Osteoblast (primary cell): ENCODE results near the gene MDH1. TPM values are rescaled to one million over a fixed set of nuclear protein-coding genes. Genes with fewer than 3 reads are reported as not detected.

ENCODE experiments used
- DNase-seq: peaks from one replicate; pipeline ENCODE4 v3.0.0; 2011; ENCODE audit warnings: low spot score, mixed read lengths; ENCODE audit not compliant: insufficient read length; ENCODE audit errors: missing footprints
- H2AFZ ChIP-seq: 2 replicates; pipeline ENCODE4 v1.6.0; 2011; ENCODE audit warnings: mild to moderate bottlenecking, low read length
- H3K27ac ChIP-seq: 2 replicates; pipeline ENCODE4 v1.5.1; 2011; ENCODE audit warnings: mild to moderate bottlenecking, low read depth, low read length, moderate library complexity
- H3K27me3 ChIP-seq: 2 replicates; pipeline ENCODE4 v1.6.0; 2012; ENCODE audit warnings: mild to moderate bottlenecking, control low read depth, inconsistent platforms, low read length, moderate library complexity; ENCODE audit not compliant: insufficient read depth
- H3K36me3 ChIP-seq: 2 replicates; pipeline ENCODE4 v1.5.1; 2011; ENCODE audit warnings: mild to moderate bottlenecking, low read length, control low read depth, moderate library complexity; ENCODE audit not compliant: insufficient read depth
- H3K4me1 ChIP-seq: 2 replicates; pipeline ENCODE4 v1.5.1; 2011; ENCODE audit warnings: mild to moderate bottlenecking, low read length, control low read depth, moderate library complexity; ENCODE audit not compliant: insufficient read depth
- H3K4me2 ChIP-seq: 2 replicates; pipeline ENCODE4 v1.6.0; 2011; ENCODE audit warnings: mild to moderate bottlenecking, low read length; ENCODE audit not compliant: insufficient read depth
- H3K4me3 ChIP-seq: fragments of 200-600 bp; sonication (generic); 3 replicates; pipeline ENCODE4 v1.5.1; 2012; ENCODE audit warnings: mild to moderate bottlenecking, low read length, inconsistent platforms; ENCODE audit not compliant: insufficient read depth
- H3K79me2 ChIP-seq: 2 replicates; pipeline ENCODE4 v1.6.0; 2012; ENCODE audit warnings: mild to moderate bottlenecking, low read length, control low read depth, inconsistent platforms; ENCODE audit not compliant: insufficient read depth
- H3K9me3 ChIP-seq: 2 replicates; pipeline ENCODE4 v1.5.1; 2011; ENCODE audit warnings: low read depth, low read length, control low read depth
- H4K20me1 ChIP-seq: 2 replicates; pipeline ENCODE4 v1.6.0; 2012; ENCODE audit warnings: mild to moderate bottlenecking, low read length, control low read depth; ENCODE audit not compliant: insufficient read depth
- CTCF ChIP-seq: IDR thresholded peaks from 2 replicates; pipeline ENCODE4 v1.5.1; 2011; ENCODE audit warnings: mild to moderate bottlenecking, low read depth, low read length, moderate library complexity; ENCODE audit errors: extremely low read depth
- total RNA-seq: library from RNA; depleted of rRNA; stranded (reverse); fragments of >200 nt; gene quantifications from 2 replicates; pipeline ENCODE4 v1.2.3, GENCODE V29; 2012

MDH1 gene
- total RNA-seq, 1 donor: 122 TPM

GRCh38 chr2:63582873-63583272 is 5.9 kb upstream of the MDH1 start:
- Histone ChIP-seq H3K4me3 (no peak overlapping the region), H3K4me1 (peaks cover 10% of the 10 kb centered on the region), H3K27me3 (no peaks in the 10 kb centered on the region), H3K36me3 (no peaks in the 10 kb centered on the region), H3K79me2 (peaks cover 60% of the 10 kb centered on the region), H3K4me2 (no peak overlapping the region), H2AFZ (no peak overlapping the region), H3K9me3 (no peaks in the 10 kb centered on the region), H4K20me1 (no peaks in the 10 kb centered on the region), H3K27ac (no peak overlapping the region)
- no peak for DNase-seq
- no peak for TF ChIP-seq CTCF

GRCh38 chr2:63587814-63588384 is 864 bp upstream of the MDH1 start:
- Histone ChIP-seq H3K4me1 (peaks cover 20% of the 10 kb centered on the region), H4K20me1 (no peaks in the 10 kb centered on the region), H3K27ac (peak overlapping the region; percentile 94), H3K4me3 (peak overlapping the region; percentile 98), H2AFZ (peak overlapping the region; percentile 98), H3K79me2 (peaks cover 81% of the 10 kb centered on the region), H3K27me3 (no peaks in the 10 kb centered on the region), H3K9me3 (no peaks in the 10 kb centered on the region), H3K36me3 (peaks cover under 1% of the 10 kb centered on the region), H3K4me2 (peak overlapping the region; percentile 95)
- no peak for TF ChIP-seq CTCF
- DNase-seq: no peak

GRCh38 chr2:63589148-63589958 is 590 bp downstream of the MDH1 start:
- Histone ChIP-seq H2AFZ (peak overlapping the region; percentile 98), H3K27me3 (no peaks in the 10 kb centered on the region), H3K27ac (peak overlapping the region; percentile 94), H3K79me2 (peaks cover 85% of the 10 kb centered on the region), H3K4me2 (peak overlapping the region; percentile 95), H4K20me1 (no peaks in the 10 kb centered on the region), H3K9me3 (no peaks in the 10 kb centered on the region), H3K4me3 (peak overlapping the region; percentile 98), H3K36me3 (peaks cover 13% of the 10 kb centered on the region), H3K4me1 (peaks cover 20% of the 10 kb centered on the region)
- DNase-seq: peak; percentile 13
- TF ChIP-seq CTCF: no peak

DNA sequence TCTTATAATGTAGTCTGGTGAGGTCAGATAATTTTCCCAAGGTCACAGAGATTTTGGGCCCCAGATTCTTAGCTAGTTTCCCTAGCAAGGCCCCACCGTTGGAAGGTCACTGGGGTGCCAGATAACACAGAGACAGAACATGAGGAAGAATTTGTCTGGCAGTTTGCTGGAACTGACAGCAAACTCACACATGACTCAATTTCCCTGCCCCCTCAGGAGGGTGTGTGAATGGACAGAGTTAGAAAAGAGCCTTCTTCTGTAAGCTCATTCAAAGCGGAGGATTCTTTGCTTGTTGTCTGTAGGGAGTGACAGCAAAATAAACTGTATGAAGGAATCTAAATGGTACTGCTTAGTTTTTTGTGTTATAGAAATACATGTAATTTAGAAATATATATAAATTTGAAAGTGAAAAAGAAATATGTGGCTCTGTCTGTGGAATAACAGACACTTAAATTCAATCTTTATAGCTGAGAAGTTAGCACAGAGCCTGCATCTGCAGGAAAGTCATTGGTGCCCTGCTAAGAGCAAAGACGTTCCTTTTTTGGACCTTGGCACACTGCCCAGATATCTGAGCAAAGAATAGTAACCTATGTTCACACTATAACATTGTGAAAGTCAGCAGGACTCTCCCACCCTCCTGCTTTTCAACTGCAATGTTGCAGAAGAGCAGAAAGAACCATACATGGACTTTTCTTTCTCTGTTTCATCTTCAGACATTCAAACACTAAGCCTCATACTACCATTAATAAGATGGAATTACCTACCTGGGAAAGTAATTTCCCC is 2.1 kb downstream of the MDH1 start:
- peaks cover 92% of the 10 kb centered on the region for H3K79me2 ChIP-seq
- H3K4me2 ChIP-seq: peak overlapping the region; percentile 14
- H3K27ac ChIP-seq: peak overlapping the region; percentile 17

More for the DNA sequence above, 2.1 kb downstream of the MDH1 start:
- H4K20me1 ChIP-seq: peaks cover 5% of the 10 kb centered on the region
- no peaks in the 10 kb centered on the region for H3K27me3 ChIP-seq
- no peak overlapping the region for H2AFZ ChIP-seq
- no peak overlapping the region for H3K4me3 ChIP-seq
- peaks cover 20% of the 10 kb centered on the region for H3K4me1 ChIP-seq
- no peak for DNase-seq
- no peaks in the 10 kb centered on the region for H3K9me3 ChIP-seq
- no peak for TF ChIP-seq CTCF
- H3K36me3 ChIP-seq: peaks cover 26% of the 10 kb centered on the region
